Activated CD8-positive, alpha-beta memory T cell treated with anti-CD3 and anti-CD28 coated beads for 48 hours (primary cell): ENCODE measurements around the gene KMT2E.
"Not testable (repeated sequence)": the region's sequence is repeated elsewhere in the genome, so short reads cannot be mapped to it uniquely, and the experiment has no call there.

Experiments
- DNase-seq, 3 experiments: peaks; one replicate each; pipeline ENCODE4 v3.0.0-alpha.2; 2020; ENCODE audit warnings: low read depth in 2 of 3, low spot score in 2 of 3

The KMT2E gene

DNA sequence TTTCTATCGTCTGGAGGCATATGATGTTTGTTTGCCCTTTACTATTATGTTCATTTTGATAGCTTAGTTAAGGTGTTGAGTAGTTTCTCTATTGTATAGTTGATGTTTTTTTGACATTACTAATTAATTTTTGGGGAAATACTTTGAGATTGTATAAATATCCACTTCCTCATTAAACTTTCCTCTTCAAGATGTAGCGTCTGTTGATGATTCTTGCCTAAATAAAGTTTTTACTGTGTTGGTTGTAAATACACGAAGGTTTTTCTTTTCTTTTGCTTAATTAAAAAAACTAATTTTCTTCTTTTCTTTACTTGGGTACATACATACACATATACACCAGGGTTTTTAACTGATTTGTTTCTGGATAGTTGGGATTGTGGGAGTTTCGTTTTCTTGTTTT lies 8.5 kb downstream of the KMT2E start:
- no peak for DNase-seq

DNA sequence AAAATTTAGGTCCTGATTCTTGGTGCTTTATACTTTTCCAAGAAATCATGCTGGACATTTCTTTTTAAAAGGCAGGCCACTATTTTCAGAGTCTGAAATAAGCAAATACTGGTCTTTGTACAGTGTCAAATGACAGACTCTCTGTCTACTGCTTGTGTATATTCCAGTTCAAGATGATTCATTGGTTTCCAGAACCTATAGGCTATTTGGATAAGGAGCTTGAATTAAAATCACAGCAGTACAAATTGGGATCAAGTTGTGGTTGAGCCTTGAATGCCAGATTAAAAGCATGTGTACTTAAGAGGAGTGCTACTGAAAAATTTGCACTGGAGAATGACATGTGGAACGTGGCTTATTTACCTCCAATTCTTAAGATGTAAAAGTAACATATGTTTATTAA lies 10.7 kb downstream of the KMT2E start:
- no peak for DNase-seq

DNA sequence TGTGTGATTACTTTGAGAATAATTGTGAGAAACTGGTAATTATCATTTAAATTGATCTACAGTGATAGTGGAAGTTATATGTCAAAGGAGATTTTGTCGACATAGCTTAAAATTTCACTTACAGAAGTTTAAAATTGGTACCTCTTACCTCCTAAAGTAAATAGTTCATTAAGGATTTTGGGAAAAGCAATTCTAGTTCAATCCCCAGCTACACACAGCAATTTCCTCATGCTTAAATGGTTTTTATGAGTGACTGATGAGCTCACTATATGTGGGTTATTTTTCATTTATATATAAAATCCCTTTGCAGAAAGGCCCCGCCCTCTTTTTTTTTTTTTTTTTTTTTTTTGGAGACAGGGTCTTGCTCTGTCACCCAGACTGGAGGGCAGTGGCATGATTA lies 12.7 kb downstream of the KMT2E start:
- no peak for DNase-seq

DNA sequence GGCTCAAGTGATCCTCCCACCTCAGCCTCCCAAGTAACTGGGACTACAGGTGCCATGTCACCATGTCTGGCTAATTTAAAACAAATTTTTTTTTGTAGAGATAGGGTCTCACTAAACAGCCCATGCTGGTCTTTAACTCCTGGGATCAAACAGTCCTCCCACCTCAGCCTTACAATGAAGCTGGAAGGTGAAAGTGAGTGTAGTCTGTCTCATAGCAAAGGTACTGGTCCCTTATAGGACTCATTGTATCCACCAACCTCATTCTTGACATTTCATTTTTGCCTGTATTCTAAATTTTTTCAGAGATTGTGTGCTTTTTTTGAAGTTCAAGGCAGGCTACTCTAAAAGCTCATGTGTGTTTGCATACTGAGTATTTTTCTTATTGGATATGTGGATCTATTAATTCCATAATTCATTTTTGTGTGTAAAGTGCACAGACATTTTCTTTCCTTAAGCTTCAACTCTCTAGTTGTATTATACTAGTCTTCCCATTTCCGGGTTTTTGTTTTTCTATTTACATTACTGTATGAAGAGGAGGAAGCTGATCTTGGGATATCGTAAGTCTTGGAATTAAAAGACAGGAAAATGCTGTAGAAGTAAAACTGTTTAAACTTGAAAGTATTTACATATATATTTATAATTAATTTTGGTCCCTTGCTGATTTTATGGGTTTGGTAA lies 13.3 kb downstream of the KMT2E start:
- no peak for DNase-seq

DNA sequence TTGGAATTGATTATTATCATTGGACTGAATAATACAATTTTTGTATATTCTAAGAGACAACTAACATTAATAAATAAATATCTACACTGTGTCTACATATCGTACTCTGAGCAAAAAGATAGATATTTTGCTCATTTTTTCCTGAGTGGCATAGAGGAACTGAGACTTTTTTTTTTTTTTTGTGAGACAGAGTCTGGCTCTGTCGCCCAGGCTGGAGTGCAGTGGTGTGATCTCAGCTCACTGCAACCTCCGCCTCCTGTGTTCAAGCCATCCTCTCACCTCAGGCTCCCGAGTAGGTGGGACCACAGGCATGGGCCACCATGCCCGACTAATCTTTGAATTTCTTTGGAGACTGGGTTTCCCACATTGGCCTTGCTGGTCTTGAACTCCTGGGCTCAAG lies 14.0 kb downstream of the KMT2E start:
- DNase-seq, result no peak

DNA sequence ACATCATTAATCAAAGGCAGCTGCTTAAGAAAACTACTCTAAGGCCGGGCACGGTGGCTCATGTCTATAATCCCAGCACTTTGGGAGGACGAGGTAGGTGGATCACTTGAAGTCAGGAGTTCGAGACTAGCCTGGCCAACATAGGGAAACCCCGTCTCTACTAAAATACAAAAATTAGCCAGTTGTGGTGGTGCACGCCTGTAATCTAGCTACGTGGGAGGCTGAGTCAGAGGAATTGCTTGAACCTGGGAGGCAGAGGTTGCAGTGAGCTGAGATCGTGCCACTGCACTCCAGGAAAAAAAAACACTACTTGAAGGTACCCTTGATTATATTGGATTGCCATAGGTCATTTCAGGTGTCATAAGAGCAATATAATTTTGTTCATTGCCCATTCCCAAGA lies 14.9 kb downstream of the KMT2E start:
- DNase-seq, result not testable (repeated sequence)

DNA sequence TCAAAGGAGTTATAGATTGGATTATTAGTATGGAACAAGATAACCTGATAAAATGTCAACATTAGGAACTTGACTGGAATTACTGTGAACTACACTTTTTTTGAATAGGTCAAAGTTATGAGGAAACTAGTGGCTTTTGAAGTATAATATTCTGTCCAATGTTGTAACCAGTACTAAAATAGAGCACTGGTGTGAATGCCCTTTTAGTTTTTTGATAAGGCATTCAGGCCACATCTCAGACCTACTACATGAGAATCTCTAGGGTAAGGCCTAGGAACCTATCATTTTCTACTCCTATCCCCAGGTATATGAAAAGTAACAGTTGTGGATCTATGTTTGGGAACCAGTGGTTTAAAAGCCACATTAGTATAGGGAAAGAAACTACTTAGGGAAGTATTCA lies 16.4 kb downstream of the KMT2E start:
- no peak for DNase-seq

DNA sequence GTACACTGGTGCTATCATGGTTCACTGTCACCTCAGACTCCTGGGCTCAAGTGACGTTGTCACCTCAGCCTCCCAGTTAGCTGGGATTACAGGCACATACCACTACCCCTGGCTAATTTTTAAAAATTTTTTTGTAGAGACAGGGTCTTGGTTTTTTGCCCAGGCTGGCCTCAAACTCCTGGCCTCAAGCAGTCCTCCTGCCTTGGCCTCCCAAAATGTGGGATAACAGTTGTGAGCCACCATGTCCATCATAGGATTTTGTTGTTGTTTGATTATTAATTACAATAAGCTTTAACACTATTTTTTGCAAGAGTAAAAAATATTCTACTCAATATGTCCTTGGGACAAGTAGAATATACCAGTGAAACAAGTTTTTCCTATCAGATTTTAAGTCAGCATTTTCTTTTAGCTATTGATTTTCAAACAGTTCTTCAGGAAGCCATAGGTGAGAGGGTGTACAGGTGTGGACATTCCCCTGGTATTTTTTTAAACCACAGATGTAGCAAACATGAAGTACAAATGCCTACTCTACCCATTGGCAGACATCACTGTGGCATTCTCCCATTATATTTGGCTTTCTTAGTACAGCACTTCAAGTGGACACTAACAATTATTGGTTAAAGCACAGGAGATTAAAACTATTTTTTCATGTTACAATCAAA lies 18.7 kb downstream of the KMT2E start:
- DNase-seq, result no peak

DNA sequence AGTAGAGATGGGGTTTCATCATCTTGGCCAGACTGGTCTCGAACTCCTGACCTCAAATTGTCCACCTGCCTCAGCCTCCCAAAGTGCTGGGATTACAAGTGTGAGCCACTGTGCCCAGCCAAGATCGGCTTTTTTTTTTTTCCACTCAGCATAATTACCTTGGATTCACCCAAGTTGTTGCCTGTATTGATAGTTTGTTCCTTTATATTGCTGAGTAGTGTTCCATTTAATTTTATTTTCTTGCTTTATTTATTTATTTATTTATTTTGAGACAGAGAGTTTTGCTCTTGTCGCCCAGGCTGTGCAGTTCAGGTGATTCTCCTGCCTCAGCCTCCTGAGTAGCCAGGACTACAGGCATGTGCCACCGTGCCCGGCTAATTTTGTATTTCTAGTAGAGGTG lies 21.3 kb downstream of the KMT2E start:
- no peak for DNase-seq

DNA sequence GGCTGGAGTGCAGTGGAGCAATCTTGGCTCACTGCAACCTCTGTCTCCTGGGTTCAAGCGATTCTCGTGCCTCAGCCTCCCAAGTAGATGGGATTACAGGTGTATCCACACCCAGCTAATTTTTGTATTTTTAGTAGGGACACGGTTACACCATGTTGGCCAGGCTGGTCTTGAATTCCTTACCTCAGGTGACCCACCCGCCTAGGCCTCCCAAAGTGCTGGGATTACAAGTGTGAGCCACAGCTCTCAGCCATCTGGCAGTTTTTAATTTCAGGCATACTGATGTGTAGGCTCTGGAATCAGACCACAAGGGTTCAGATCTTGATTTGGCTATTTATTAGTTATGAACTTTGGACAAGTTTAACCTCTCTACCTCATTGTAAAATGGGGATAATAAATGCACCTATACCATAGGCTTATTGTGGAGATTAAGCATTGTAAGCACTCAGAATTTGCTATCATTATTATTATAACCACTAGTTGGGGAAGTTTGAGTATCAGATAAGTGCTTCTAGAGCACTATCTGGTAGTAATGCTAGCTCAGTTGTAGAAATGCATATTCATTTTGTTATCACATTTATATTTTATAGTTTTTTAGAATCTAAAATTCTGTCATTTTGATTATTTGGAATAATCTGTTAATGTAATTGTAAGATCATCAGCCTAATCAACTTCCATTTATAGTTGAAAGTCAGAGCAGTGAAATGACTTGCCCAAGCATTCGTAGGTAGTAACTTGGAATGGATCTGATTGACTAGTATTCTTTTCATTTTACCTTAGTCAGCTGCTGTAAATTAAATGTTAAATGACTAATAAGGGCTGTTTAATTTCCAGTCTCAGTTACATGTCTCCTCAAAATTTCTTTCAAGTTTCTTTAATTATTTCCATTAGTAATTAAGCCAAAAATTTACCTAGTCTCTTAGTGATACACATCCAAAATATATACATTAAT lies 22.5 kb downstream of the KMT2E start:
- no peak for DNase-seq

DNA sequence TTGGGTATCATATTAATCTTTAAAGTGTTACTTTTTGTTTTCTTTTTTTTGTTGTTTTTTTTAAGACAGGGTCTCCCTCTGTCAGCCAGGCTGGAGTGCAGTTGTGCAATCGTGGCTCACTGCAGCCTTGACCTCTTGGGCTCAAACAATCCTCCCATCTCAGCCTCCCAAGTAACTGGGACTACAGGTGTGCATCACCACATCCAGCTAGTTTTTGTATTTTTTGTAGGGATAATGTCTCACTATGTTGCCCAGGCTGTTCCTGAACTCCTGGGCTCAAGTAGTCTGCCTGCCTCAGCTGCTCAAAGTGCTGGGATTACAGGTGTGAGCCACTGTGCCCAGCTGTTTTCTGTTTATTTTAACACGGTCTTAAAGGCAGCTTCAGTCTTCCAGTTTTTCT lies 23.3 kb downstream of the KMT2E start:
- DNase-seq, result no peak

DNA sequence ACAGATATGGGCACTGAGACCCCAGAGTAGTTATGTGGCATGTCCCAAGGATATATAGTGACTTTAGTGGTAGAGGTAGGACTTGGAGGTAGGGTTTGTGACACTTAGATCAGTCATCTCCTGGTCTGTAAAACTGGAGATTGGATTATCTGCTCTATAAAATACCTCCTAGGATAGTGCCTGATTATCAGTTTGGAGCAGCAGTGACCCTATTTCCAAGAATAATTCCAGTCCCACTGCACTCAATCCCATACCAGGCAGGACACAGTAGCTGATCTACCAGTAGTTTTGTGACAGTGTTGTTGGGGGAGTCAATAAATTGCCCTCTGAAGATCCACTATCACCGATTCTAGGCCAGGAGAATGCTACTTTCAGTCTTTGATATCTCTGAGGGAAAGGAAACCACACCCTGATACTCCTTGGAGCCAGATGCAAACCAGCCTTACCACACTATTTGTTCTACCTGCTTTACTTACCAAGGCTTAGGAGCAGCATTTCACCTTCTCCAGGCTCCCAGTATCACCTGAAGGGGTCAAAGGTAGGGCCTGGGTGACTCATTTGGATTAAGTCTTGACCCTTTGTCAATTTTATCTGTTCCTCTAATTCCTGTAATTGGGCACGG lies 30.6 kb downstream of the KMT2E start:
- no peak for DNase-seq

DNA sequence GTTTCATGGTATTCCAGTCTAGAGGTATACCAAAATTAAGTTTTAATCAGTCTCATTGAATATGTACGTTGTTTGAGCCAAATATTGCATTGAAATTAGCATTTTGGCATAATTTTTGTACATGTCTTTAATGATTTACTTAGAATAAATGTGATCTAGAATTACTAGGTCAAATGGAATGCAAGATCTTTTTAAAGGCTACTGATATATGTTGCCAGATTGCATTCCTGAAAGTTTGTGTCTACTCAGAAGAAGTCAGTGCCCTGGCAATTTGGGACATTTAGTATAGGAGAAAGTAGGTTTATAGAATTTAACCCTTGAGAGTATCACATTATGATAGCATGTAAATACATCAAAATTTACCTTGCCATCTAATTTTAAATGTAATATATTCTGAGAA lies 32.4 kb downstream of the KMT2E start:
- no peak for DNase-seq

DNA sequence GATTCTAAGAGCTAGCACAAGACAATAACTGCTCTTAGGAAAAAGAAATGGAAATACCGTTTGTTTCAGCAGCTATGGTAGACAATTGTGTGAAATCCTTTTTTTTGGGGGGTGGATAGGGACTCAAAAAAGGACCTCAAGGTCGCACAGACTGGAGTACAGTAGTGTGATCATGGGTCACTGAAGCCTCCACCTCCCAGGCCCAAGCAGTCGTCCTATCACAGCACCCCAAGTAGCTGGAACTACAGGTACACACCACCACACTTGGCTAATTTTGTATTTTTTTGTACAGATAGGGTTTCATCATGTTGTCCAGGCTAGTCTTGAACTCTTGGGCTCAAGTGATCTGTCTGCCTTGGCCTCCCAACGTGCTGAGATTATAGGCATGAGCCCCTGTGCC lies 33.9 kb downstream of the KMT2E start:
- no peak for DNase-seq

DNA sequence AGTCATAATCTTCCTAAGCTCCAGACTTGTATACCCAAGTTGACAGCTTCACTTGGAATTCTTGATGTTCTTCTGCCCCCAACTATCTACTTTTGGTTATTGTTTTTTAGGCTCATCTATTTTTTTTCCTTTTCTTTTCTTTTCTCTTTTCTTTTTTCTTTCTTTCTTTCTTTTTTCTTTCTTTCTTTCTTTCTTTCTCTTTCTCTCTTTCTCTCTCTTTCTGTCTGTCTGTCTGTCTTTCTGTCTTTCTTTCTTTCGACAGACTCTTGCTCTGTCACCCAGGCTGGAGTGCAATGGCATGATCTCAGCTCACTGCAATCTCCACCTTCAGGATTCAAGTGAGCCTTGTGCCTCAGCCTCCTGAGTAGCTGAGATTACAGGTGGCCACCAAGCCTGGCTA lies 36.5 kb downstream of the KMT2E start:
- no peak for DNase-seq

DNA sequence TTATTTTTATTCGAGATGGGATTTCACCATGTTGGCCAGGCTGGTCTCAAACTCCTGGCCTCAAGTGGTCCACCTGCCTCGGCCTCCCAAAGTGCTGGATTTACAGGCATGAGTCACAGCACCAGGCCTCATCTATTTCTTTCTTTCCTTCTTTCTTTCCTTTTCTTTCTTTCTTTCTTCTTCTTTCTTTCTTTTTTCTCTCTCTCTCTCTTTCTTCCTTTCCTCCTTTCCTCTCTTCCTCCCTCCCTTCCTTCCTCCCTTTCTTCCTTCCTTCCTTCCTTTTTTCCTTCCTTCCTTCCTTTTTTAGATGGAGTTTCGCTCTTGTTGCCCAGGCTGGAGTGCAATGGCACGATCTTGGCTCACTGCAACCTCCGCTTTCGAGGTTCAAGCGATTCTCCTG lies 36.9 kb downstream of the KMT2E start:
- not testable (repeated sequence) for DNase-seq

DNA sequence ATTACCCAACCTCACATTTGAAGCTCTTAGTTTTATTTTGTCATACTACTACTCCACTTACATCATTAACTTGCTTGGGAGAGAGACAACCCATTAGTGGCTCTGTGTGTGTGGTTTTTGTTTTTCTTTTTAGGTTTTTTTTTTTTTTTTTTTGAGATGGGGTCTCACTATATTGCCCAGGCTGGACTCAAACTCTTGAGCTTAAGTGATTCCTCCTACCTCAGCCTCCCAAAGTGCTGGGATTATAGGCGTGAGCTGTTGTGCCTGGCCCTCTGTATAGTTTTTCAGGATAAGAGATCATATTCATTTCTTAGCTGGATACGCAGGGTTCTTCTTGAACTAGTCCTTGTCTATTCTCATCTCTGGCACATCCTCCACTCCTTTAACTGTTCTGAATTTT lies 41.1 kb downstream of the KMT2E start:
- no peak for DNase-seq

DNA sequence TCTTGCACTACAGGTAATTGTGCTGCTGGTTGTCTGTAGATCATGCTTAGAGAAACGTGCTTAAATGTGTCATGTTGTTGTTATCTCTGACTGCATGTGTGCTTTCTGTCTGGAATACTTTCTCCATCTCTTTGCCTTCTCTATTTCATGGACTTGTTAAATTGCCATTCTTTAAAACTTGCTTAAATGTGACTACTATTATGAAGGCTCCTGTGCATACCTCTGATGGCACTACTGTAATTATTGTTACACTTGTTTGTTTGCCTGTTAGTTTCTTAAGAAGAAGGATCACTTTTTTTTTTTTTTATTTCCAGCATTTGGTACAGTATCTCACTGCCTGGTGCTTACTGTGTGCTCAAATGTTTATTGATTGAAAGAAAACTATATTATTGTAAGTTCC lies 41.6 kb downstream of the KMT2E start:
- DNase-seq, result no peak

DNA sequence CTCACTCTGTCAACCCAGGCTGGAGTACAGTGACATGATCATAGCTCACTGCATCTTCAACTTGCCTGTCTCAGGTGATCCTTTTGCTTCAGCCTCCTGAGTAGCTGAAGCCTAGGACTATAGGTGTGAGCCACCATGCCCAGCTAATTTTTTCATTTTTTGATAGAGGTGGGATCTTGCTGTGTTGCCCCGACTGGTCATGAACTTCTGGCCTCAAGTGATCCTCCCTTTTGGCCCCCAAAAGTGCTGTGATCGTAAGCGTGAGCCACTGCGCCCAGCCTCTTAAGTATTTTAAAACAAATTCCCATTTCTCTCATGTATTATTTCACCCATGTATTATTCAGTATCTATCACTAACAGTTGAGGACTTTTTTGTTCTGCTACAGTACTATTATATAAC lies 43.5 kb downstream of the KMT2E start:
- DNase-seq, result no peak

DNA sequence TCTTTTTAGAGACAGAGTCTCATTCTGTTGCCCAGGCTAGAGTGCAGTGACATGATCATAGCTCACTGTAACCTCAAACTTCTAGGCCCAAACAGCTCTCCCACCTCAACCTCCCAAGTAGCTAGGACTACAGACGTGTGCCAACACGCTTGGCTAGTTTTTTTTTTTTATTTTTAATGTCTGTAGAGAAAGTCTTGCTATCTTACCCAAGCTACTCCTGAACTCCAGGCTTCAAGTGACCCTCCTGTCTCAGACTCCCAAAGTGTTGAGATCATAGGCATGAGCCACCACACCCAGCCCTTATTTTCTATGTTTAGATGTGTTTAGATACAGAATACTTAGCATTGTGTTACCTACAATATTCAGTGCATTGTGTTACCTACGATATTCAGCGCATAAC lies 46.4 kb downstream of the KMT2E start:
- DNase-seq, result no peak

DNA sequence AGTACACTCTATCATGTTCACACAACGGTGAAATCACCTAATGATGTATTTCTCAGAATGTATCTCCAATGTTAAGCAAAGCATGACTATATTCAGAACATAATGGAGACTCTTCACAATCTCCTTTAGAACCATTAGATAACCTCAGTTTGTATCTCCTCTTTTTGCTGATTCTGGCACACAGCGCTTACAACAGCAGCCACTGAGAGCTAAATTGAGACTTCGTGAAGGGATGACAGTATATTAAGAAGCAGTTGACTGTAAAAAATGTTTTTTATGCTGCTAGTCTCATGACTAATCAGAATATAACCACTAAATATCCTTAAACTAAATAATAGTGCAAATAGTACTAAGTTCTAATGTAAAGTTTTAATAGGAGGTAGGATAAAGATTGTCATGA lies 46.9 kb downstream of the KMT2E start:
- DNase-seq, result no peak

DNA sequence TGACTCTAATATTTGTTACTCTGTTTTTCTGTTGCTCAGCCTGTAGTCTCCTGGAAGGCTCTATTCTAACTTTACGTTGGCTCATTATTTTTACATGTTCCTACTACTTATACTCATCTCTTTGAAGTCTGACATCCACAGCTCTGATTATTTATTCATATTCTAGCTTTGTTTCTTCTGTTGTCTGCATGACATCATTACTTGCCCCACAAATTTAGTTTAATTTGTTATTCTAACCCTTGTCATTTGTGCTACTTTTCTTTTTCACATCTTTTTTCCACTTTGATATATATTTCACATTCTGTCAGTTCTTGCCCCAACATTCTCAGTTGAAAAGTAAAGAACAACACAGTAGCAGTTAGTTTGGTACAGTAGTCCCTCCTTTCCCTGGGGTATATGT lies 51.1 kb downstream of the KMT2E start:
- no peak for DNase-seq
